ENCODE results near the gene FLT1.

FLT1 gene

DNA sequence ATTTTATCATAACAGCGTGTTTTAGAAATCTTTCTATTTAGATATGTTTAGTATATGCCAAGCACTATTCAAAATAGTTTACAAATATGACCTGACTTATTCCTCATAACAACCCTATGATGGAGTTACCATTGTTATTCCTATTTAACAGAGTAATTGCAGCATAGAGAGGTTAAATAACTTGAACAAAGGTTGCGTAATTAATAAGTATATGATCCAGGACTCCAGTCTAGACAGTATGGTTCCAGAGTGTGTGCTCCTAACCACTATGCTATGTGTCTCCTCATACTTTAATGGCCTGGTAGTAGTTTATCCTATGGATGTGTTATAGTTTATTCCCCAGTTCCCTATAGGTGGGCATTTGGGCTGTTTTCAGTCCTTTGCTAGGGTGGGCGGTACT is 211.3 kb downstream of the FLT1 start:
- Histone ChIP-seq H3K36me3 (peaks cover 7% of the 10 kb centered on the region), H3K27me3 (no peaks in the 10 kb centered on the region), H3K4me3 (ENCODE audit: low read depth, low read length) (no peak overlapping the region), H3K4me1 (no peaks in the 10 kb centered on the region), H3K9me3 (no peaks in the 10 kb centered on the region)
- DNase-seq, result no peak
- TF ChIP-seq, protein P1, sequence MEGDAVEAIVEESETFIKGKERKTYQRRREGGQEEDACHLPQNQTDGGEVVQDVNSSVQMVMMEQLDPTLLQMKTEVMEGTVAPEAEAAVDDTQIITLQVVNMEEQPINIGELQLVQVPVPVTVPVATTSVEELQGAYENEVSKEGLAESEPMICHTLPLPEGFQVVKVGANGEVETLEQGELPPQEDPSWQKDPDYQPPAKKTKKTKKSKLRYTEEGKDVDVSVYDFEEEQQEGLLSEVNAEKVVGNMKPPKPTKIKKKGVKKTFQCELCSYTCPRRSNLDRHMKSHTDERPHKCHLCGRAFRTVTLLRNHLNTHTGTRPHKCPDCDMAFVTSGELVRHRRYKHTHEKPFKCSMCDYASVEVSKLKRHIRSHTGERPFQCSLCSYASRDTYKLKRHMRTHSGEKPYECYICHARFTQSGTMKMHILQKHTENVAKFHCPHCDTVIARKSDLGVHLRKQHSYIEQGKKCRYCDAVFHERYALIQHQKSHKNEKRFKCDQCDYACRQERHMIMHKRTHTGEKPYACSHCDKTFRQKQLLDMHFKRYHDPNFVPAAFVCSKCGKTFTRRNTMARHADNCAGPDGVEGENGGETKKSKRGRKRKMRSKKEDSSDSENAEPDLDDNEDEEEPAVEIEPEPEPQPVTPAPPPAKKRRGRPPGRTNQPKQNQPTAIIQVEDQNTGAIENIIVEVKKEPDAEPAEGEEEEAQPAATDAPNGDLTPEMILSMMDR (IDR thresholded peaks at IDR 0.05; ENCODE audit: low read depth, low read length), result no peak

DNA sequence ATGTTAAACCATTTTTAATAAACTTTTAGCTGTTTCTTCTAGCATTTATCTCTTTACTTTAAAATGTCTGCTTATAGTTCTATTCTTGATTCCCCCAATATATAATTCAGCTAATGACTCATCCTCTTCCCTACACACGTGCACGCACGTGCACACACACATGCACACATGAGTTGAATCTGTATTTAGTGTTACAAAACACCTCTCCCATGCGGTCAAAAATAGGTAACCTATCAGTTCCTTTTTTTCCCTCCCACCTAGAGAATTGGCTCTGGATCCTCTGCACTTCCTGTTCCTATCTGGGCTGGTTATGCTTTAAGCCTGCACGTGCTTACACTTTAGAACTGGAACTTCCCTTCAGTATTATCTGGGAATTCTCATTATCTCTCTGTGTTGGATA is 212.5 kb downstream of the FLT1 start:
- no peak for DNase-seq
- H3K4me1 ChIP-seq, result no peaks in the 10 kb centered on the region
- H3K36me3 ChIP-seq, result peaks cover 7% of the 10 kb centered on the region
- no peaks in the 10 kb centered on the region for H3K27me3 ChIP-seq
- H3K4me3 ChIP-seq (ENCODE audit: low read depth, low read length), result no peak overlapping the region
- TF ChIP-seq, protein P1 (IDR thresholded peaks at IDR 0.05; ENCODE audit: low read depth, low read length), result no peak
- no peaks in the 10 kb centered on the region for H3K9me3 ChIP-seq

DNA sequence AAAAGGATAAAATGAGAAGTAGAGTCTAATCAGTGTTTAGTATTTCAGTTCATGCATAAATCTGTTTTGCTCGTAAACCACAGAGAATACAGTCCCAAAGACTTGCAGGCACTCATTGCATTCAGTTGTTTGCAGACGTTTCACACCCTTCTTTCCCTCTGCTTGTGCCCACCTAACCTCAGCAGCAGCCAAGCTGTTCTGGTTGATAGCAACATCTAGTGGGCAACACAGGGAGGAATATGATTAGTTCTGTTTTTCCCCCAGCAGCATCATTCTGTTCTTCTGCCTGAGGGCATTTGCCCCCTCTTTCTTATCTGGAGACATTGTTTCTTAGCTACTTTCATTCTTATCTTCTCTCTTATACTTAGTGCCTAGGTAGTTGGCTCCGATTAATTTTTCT is 221.0 kb downstream of the FLT1 start:
- Histone ChIP-seq H3K4me3 (ENCODE audit: low read depth, low read length) (no peak overlapping the region), H3K27me3 (no peaks in the 10 kb centered on the region), H3K36me3 (peaks cover 3% of the 10 kb centered on the region), H3K4me1 (no peaks in the 10 kb centered on the region), H3K9me3 (no peaks in the 10 kb centered on the region)
- TF ChIP-seq, protein P1 (IDR thresholded peaks at IDR 0.05; ENCODE audit: low read depth, low read length), result peak; percentile 62
- DNase-seq, result peak; percentile 36

- Histone ChIP-seq H3K27me3 (no peaks in the 10 kb centered on the region), H3K36me3 (peaks cover 3% of the 10 kb centered on the region), H3K4me1 (no peaks in the 10 kb centered on the region), H3K9me3 (no peaks in the 10 kb centered on the region), H3K4me3 (ENCODE audit: low read depth, low read length) (no peak overlapping the region)
- TF ChIP-seq, protein P1 (IDR thresholded peaks at IDR 0.05; ENCODE audit: low read depth, low read length), result no peak
- DNase-seq, result no peak
These were observed 223.7 kb downstream of the FLT1 start for GRCh38 chr13:28271056-28271840.

GRCh38 chr13:28268800-28269223 is 226.1 kb downstream of the FLT1 start:
- Histone ChIP-seq H3K4me1 (no peaks in the 10 kb centered on the region), H3K4me3 (ENCODE audit: low read depth, low read length) (no peak overlapping the region), H3K27me3 (no peaks in the 10 kb centered on the region), H3K36me3 (peaks cover 3% of the 10 kb centered on the region), H3K9me3 (no peaks in the 10 kb centered on the region)
- DNase-seq, result no peak
- TF ChIP-seq, protein P1 (IDR thresholded peaks at IDR 0.05; ENCODE audit: low read depth, low read length), result no peak

DNA sequence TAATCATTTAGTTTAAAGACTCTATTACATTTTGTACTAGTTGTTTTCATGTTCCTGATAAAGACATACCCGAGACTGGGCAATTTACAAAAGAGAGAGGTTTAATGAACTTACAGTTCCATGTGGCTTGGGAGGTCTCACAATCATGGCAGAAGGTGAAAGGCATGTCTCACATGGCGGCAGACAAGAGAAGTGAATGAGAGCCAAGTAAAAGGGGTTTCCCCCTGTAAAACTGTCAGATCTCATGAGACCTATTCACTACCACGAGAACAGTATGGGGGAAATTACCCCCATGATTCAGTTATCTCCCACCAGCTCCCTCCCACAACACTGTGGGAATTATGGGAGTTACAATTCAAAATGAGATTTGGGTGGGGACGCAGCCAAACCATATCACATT is 227.4 kb downstream of the FLT1 start:
- TF ChIP-seq, protein P1 (IDR thresholded peaks at IDR 0.05; ENCODE audit: low read depth, low read length), result no peak
- DNase-seq, result no peak
- Histone ChIP-seq H3K4me3 (ENCODE audit: low read depth, low read length) (no peak overlapping the region), H3K9me3 (no peaks in the 10 kb centered on the region), H3K4me1 (no peaks in the 10 kb centered on the region), H3K27me3 (no peaks in the 10 kb centered on the region), H3K36me3 (peaks cover 3% of the 10 kb centered on the region)
